Measurements from ENCODE around the gene NTNG2. TPM values are rescaled to one million over a fixed set of nuclear protein-coding genes. Genes with fewer than 3 reads are reported as not detected.

Gene NTNG2
- total RNA-seq, 4 donors from 2014 or later: 1.5 to 6.6 (median 4.3) TPM

- H3K27ac ChIP-seq (replicated peaks in 1 of 4): no peak overlapping the region
- no peaks in the 10 kb centered on the region for H3K36me3 ChIP-seq
- WGBS: 55% methylated on average over 12 of the region's 18 CpGs
- DNase-seq (ENCODE audit: extremely low spot score): no peak
- intact Hi-C loops (cut with DNase I): no loop called here
- H3K9me3 ChIP-seq: no peaks in the 10 kb centered on the region
- TF ChIP-seq POLR2A (IDR thresholded peaks at IDR 0.05; ENCODE audit: low read depth) (no peak), POLR2AphosphoS5 (IDR thresholded peaks at IDR 0.05) (no peak)
- peaks cover 0 to 82% (median 0%) of the 10 kb centered on the region in 4 donors for H3K27me3 ChIP-seq
- H3K4me3 ChIP-seq: no peak overlapping the region
- peaks cover 0 to 6% (median 3%) of the 10 kb centered on the region in 4 donors for H3K4me1 ChIP-seq
Observed at GRCh38 chr9:132182314-132183091, 20.6 kb downstream of the NTNG2 start.

- Histone ChIP-seq H3K27ac (replicated peaks in 1 of 4) (no peak overlapping the region), H3K4me3 (no peak overlapping the region), H3K4me1 (peaks cover 0 to 6% (median 3%) of the 10 kb centered on the region in 4 donors), H3K36me3 (no peaks in the 10 kb centered on the region), H3K9me3 (no peaks in the 10 kb centered on the region), H3K27me3 (peaks cover 0 to 89% (median 0%) of the 10 kb centered on the region in 4 donors)
- TF ChIP-seq POLR2A (IDR thresholded peaks at IDR 0.05; ENCODE audit: low read depth): no peak
- DNase-seq (ENCODE audit: extremely low spot score): no peak
- 26% methylated on average over 9 of the region's 9 CpGs for WGBS
- intact Hi-C loops (cut with DNase I): no loop called here
Observed at GRCh38 chr9:132183134-132183533, 21.3 kb downstream of the NTNG2 start.

GRCh38 chr9:132183715-132184114, 21.9 kb downstream of the NTNG2 start:
- H3K27ac ChIP-seq (replicated peaks in 1 of 4): no peak overlapping the region
- DNase-seq (ENCODE audit: extremely low spot score): no peak
- whole genome bisulfite sequencing: 84% methylated on average over 6 of the region's 7 CpGs
- H3K36me3 ChIP-seq: no peaks in the 10 kb centered on the region
- H3K27me3 ChIP-seq: peaks cover 0 to 94% (median 0%) of the 10 kb centered on the region in 4 donors
- intact Hi-C loops (cut with DNase I): no loop called here
- H3K4me1 ChIP-seq: peaks cover 0 to 6% (median 3%) of the 10 kb centered on the region in 4 donors
- TF ChIP-seq POLR2AphosphoS5 (IDR thresholded peaks at IDR 0.05) (no peak), POLR2A (IDR thresholded peaks at IDR 0.05; ENCODE audit: low read depth) (no peak), EP300 (IDR thresholded peaks at IDR 0.05) (no peak), CTCF (IDR thresholded peaks at IDR 0.05) (no peak)
- H3K9me3 ChIP-seq: no peaks in the 10 kb centered on the region
- H3K4me3 ChIP-seq: no peak overlapping the region

GRCh38 chr9:132184124-132184523, 22.3 kb downstream of the NTNG2 start:
- H3K27me3 ChIP-seq: peaks cover 0 to 92% (median 0%) of the 10 kb centered on the region in 4 donors
- H3K9me3 ChIP-seq: no peaks in the 10 kb centered on the region
- no peak for DNase-seq (ENCODE audit: extremely low spot score)
- 76% methylated on average over 3 of the region's 11 CpGs for WGBS
- TF ChIP-seq POLR2A (IDR thresholded peaks at IDR 0.05; ENCODE audit: low read depth) (no peak), POLR2AphosphoS5 (IDR thresholded peaks at IDR 0.05) (no peak), CTCF (IDR thresholded peaks at IDR 0.05) (no peak), EP300 (IDR thresholded peaks at IDR 0.05) (no peak)
- intact Hi-C loops (cut with DNase I): no loop called here
- H3K27ac ChIP-seq (replicated peaks in 1 of 4): no peak overlapping the region
- H3K4me3 ChIP-seq: no peak overlapping the region
- H3K4me1 ChIP-seq: peaks cover 0 to 6% (median 3%) of the 10 kb centered on the region in 4 donors
- no peaks in the 10 kb centered on the region for H3K36me3 ChIP-seq

- TF ChIP-seq CTCF (IDR thresholded peaks at IDR 0.05): no peak
- no peak for TF ChIP-seq EP300 (IDR thresholded peaks at IDR 0.05)
- TF ChIP-seq POLR2A (IDR thresholded peaks at IDR 0.05; ENCODE audit: low read depth): no peak
- TF ChIP-seq POLR2AphosphoS5 (IDR thresholded peaks at IDR 0.05): no peak
- Histone ChIP-seq H3K27ac (replicated peaks in 1 of 4) (no peak overlapping the region), H3K27me3 (peaks cover 0 to 79% (median 0%) of the 10 kb centered on the region in 4 donors), H3K9me3 (no peaks in the 10 kb centered on the region), H3K4me1 (peaks cover 0 to 6% (median 3%) of the 10 kb centered on the region in 4 donors), H3K4me3 (no peak overlapping the region), H3K36me3 (no peaks in the 10 kb centered on the region)
- no peak for DNase-seq (ENCODE audit: extremely low spot score)
- intact Hi-C loops (cut with DNase I): no loop called here
- WGBS: 45% methylated on average over 19 of the region's 20 CpGs
Observed at GRCh38 chr9:132185073-132186009, 23.5 kb downstream of the NTNG2 start.
